Lower leg skin (tissue), 4 donors: ENCODE results near the gene STX11. TPM values are rescaled to one million over a fixed set of nuclear protein-coding genes. Genes with fewer than 3 reads are reported as not detected.
"Not testable (repeated sequence)": the region's sequence is repeated elsewhere in the genome, so short reads cannot be mapped to it uniquely, and the experiment has no call there.

ENCODE experiments used
- DNase-seq, 2 donors: peaks; one replicate each; pipeline ENCODE4 v3.0.0-alpha.2; 2019; ENCODE audit warnings: low spot score in 2 of 2
- H3K4me3 ChIP-seq: fragments of 200-600 bp; sonication (generic); 2 replicates; pipeline ENCODE4 v1.5.1; 2017; ENCODE audit warnings: mild to moderate bottlenecking, low read depth; ENCODE audit not compliant: poor library complexity, severe bottlenecking
- POLR2A ChIP-seq, 2 donors: fragments of 450-650 bp; IDR thresholded peaks; one replicate each; pipeline ENCODE4 v1.6.1; 2016 to 2017; ENCODE audit warnings: antibody characterized with exemption in 2 of 2, mild to moderate bottlenecking in 1 of 2, moderate library complexity in 1 of 2
- WGBS, 2 donors: methylation state at CpG; one replicate each; pipeline ENCODE4 v1.1.5; 2018; 5-methylcytosine and 5-hydroxymethylcytosine counted together
- intact Hi-C: fragments of 100-400 bp; cut with DNase I; formaldehyde crosslinking; loops from one replicate; pipeline ENCODE4 v1.15.0; 2023; ENCODE audit warnings: low total_unique reads
- total RNA-seq, 4 donors: library from RNA; depleted of rRNA; stranded (reverse); fragments of >200 nt; gene quantifications; one replicate each; pipeline ENCODE4 v1.1.0, GENCODE V29; 2016
- TF ChIP-seq, protein P1 (sequence below), 3 donors: fragments of 450-650 bp; IDR thresholded peaks; one replicate each; pipeline ENCODE4 v1.5.1; 2016; ENCODE audit warnings: antibody characterized with exemption in 3 of 3, mild to moderate bottlenecking in 3 of 3, moderate library complexity in 2 of 3

STX11 gene
- total RNA-seq, 4 donors from 2014 or later = 14.4 to 34.3 (median 19.3) TPM

GRCh38 chr6:144179237-144179636 lies 28.9 kb downstream of the STX11 start:
- WGBS, 2 donors = 85 to 98% methylated on average over 4 of the region's 4 CpGs
- intact Hi-C loops = no loop called here
- TF ChIP-seq, protein P1, sequence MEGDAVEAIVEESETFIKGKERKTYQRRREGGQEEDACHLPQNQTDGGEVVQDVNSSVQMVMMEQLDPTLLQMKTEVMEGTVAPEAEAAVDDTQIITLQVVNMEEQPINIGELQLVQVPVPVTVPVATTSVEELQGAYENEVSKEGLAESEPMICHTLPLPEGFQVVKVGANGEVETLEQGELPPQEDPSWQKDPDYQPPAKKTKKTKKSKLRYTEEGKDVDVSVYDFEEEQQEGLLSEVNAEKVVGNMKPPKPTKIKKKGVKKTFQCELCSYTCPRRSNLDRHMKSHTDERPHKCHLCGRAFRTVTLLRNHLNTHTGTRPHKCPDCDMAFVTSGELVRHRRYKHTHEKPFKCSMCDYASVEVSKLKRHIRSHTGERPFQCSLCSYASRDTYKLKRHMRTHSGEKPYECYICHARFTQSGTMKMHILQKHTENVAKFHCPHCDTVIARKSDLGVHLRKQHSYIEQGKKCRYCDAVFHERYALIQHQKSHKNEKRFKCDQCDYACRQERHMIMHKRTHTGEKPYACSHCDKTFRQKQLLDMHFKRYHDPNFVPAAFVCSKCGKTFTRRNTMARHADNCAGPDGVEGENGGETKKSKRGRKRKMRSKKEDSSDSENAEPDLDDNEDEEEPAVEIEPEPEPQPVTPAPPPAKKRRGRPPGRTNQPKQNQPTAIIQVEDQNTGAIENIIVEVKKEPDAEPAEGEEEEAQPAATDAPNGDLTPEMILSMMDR (IDR thresholded peaks at IDR 0.05) = no peak
- TF ChIP-seq POLR2A (IDR thresholded peaks at IDR 0.05) = no peak
- no peak overlapping the region for H3K4me3 ChIP-seq
- no peak for DNase-seq

GRCh38 chr6:144179828-144180227 lies 29.5 kb downstream of the STX11 start:
- no peak overlapping the region for H3K4me3 ChIP-seq
- WGBS, 2 donors = 90% methylated on average over 2 of the region's 2 CpGs
- TF ChIP-seq, protein P1 (IDR thresholded peaks at IDR 0.05) = no peak
- no peak for TF ChIP-seq POLR2A (IDR thresholded peaks at IDR 0.05)
- no peak for DNase-seq
- intact Hi-C loops = no loop called here

DNA sequence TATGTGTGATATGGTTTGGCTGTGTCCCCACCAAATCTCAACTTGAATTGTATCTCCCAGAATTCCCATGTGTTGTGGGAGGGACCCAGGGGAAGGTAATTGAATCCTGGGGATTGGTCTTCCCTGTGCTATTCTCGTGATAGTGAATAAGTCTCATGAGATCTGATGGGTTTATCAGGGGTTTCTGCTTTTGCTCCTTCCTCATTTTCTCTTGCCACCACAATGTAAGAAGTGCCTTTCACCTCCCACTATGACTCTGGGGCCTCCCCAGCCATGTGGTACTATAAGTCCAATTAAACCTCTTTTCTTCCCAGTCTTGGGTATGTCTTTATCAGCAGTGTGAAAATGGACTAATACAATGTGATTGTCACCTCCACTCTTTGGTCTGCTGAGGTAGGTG lies 30.0 kb downstream of the STX11 start:
- H3K4me3 ChIP-seq, intact Hi-C loops, DNase-seq: not testable (repeated sequence)
- WGBS, 2 donors = 77 to 85% methylated on average over 1 of the region's 1 CpG

GRCh38 chr6:144181639-144182038 lies 31.3 kb downstream of the STX11 start:
- WGBS, 2 donors = 79 to 86% methylated on average over 2 of the region's 2 CpGs
- intact Hi-C loops = no loop called here
- TF ChIP-seq, protein P1 (IDR thresholded peaks at IDR 0.05) = no peak
- no peak for DNase-seq
- no peak overlapping the region for H3K4me3 ChIP-seq

GRCh38 chr6:144184186-144184585 lies 33.9 kb downstream of the STX11 start:
- DNase-seq, H3K4me3 ChIP-seq, intact Hi-C loops: not testable (repeated sequence)
- WGBS, 2 donors = 90 to 100% methylated on average over 1 of the region's 1 CpG

GRCh38 chr6:144185133-144185836 lies 35.0 kb downstream of the STX11 start:
- TF ChIP-seq, protein P1 (IDR thresholded peaks at IDR 0.05) = no peak
- no peak for TF ChIP-seq POLR2A (IDR thresholded peaks at IDR 0.05)
- H3K4me3 ChIP-seq = no peak overlapping the region
- intact Hi-C loops = no loop called here
- no peak for DNase-seq
- 62 to 64% methylated on average over 4 of the region's 4 CpGs for WGBS, 2 donors
